Astrocyte (in vitro differentiated cells and primary cell): Measurements from ENCODE around the gene HBP1. TPM values are rescaled to one million over a fixed set of nuclear protein-coding genes. Genes with fewer than 3 reads are reported as not detected.
"Not testable (repeated sequence)": the region's sequence is repeated elsewhere in the genome, so short reads cannot be mapped to it uniquely, and the experiment has no call there.

Source experiments
- DNase-seq: peaks from one replicate; pipeline ENCODE4 v3.0.0-alpha.2; 2010; ENCODE audit warnings: low read depth
- FAIRE-seq: peaks from 2 replicates; lab custom pipeline; 2011; peaks lifted over from hg19 to GRCh38; lab: Jason Lieb, UNC
- H2AFZ ChIP-seq: 2 replicates; pipeline ENCODE4 v1.6.0; 2012; ENCODE audit warnings: low read depth, low read length, inconsistent platforms
- H3K27ac ChIP-seq: 2 replicates; pipeline ENCODE4 v1.5.1; 2011; ENCODE audit warnings: low read depth, low read length, inconsistent platforms
- H3K27me3 ChIP-seq: 2 replicates; pipeline ENCODE4 v1.6.0; 2011; ENCODE audit warnings: low read length, inconsistent platforms; ENCODE audit not compliant: insufficient read depth
- H3K36me3 ChIP-seq: 2 replicates; pipeline ENCODE4 v1.5.1; 2011; ENCODE audit warnings: low read length, inconsistent platforms; ENCODE audit not compliant: insufficient read depth
- H3K4me1 ChIP-seq: 2 replicates; pipeline ENCODE4 v1.5.1; 2011; ENCODE audit warnings: low read length, inconsistent platforms; ENCODE audit not compliant: insufficient read depth
- H3K4me2 ChIP-seq: 2 replicates; pipeline ENCODE4 v1.6.0; 2012; ENCODE audit warnings: low read length, inconsistent platforms
- H3K4me3 ChIP-seq: 2 replicates; pipeline ENCODE4 v1.5.1; 2011; ENCODE audit warnings: low read depth, mild to moderate bottlenecking, low read length, inconsistent platforms; ENCODE audit not compliant: insufficient read depth
- H3K79me2 ChIP-seq: 2 replicates; pipeline ENCODE4 v1.6.0; 2012; ENCODE audit warnings: mild to moderate bottlenecking, low read length, inconsistent platforms; ENCODE audit not compliant: insufficient read depth
- H3K9ac ChIP-seq: 2 replicates; pipeline ENCODE4 v1.6.0; 2012; ENCODE audit warnings: mild to moderate bottlenecking, low read length, inconsistent platforms
- H3K9me3 ChIP-seq: 2 replicates; pipeline ENCODE4 v1.5.1; 2012; ENCODE audit warnings: low read depth, mild to moderate bottlenecking, low read length, inconsistent platforms; ENCODE audit not compliant: insufficient read depth
- H4K20me1 ChIP-seq: 2 replicates; pipeline ENCODE4 v1.6.0; 2012; ENCODE audit warnings: low read length, inconsistent platforms; ENCODE audit not compliant: insufficient read depth
- H3K27ac Mint-ChIP-seq: one replicate; pipeline ENCODE4 v1.8.0; 2021; ENCODE audit warnings: mild to moderate bottlenecking, mixed read lengths; ENCODE audit not compliant: unreplicated experiment
- H3K27me3 Mint-ChIP-seq: one replicate; pipeline ENCODE4 v1.8.0; 2021; ENCODE audit warnings: low read depth, mixed read lengths; ENCODE audit not compliant: unreplicated experiment
- H3K36me3 Mint-ChIP-seq: one replicate; pipeline ENCODE4 v1.8.0; 2021; ENCODE audit warnings: low read depth, mixed read lengths; ENCODE audit not compliant: unreplicated experiment
- H3K4me1 Mint-ChIP-seq: one replicate; pipeline ENCODE4 v1.8.0; 2021; ENCODE audit warnings: low read depth, mixed read lengths; ENCODE audit not compliant: unreplicated experiment
- H3K4me3 Mint-ChIP-seq: one replicate; pipeline ENCODE4 v1.8.0; 2021; ENCODE audit warnings: mild to moderate bottlenecking, moderate library complexity, mixed read lengths; ENCODE audit not compliant: unreplicated experiment
- H3K9me3 Mint-ChIP-seq: one replicate; pipeline ENCODE4 v1.8.0; 2021; ENCODE audit warnings: mild to moderate bottlenecking, mixed read lengths; ENCODE audit not compliant: unreplicated experiment
- EZH2 ChIP-seq: IDR thresholded peaks from 2 replicates; pipeline ENCODE4 v1.6.1; 2012; ENCODE audit warnings: mild to moderate bottlenecking, low read length, inconsistent platforms; ENCODE audit not compliant: insufficient read depth
- total RNA-seq: library from RNA; stranded (reverse); gene quantifications from 2 replicates; pipeline ENCODE4 v1.2.1, GENCODE V29; 2021
- TF ChIP-seq, protein P1 (sequence below): IDR thresholded peaks from 2 replicates; pipeline ENCODE4 v1.5.1; 2011; ENCODE audit warnings: low read depth, mild to moderate bottlenecking, inconsistent platforms, low read length, moderate library complexity; ENCODE audit not compliant: insufficient read depth

The HBP1 gene
- total RNA-seq, 1 donor from 2014 or later, result 46.2 TPM

DNA sequence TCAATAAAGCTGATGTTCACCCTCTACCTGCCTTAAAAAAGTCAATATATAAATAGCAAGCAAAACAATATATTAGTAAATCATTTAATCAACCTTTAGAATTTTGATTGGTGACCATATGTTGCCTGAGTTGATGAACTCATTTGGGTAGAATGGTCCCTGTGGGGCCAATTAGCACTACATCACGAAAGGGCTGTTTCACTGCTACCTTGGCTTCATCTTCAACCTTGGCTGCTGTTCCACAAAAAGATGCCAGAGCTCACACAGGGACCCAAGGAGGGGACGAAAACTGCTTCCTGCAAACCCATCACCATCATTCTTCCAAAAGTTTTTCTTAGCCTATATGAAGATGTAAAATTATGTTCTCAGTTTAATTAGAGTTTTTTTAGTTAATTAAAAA, 35.4 kb upstream of the HBP1 start:
- H3K27me3 ChIP-seq, result no peaks in the 10 kb centered on the region
- H3K9ac ChIP-seq, result no peak overlapping the region
- Mint-ChIP-seq H3K27ac (no peak overlapping the region), H3K27me3 (no peaks in the 10 kb centered on the region), H3K9me3 (no peaks in the 10 kb centered on the region), H3K4me3 (no peak overlapping the region), H3K36me3 (no peaks in the 10 kb centered on the region), H3K4me1 (peaks cover 7% of the 10 kb centered on the region)
- FAIRE-seq, result no peak
- H3K36me3 ChIP-seq, result no peaks in the 10 kb centered on the region
- no peaks in the 10 kb centered on the region for H3K79me2 ChIP-seq
- TF ChIP-seq EZH2, result no peak
- TF ChIP-seq, protein P1, sequence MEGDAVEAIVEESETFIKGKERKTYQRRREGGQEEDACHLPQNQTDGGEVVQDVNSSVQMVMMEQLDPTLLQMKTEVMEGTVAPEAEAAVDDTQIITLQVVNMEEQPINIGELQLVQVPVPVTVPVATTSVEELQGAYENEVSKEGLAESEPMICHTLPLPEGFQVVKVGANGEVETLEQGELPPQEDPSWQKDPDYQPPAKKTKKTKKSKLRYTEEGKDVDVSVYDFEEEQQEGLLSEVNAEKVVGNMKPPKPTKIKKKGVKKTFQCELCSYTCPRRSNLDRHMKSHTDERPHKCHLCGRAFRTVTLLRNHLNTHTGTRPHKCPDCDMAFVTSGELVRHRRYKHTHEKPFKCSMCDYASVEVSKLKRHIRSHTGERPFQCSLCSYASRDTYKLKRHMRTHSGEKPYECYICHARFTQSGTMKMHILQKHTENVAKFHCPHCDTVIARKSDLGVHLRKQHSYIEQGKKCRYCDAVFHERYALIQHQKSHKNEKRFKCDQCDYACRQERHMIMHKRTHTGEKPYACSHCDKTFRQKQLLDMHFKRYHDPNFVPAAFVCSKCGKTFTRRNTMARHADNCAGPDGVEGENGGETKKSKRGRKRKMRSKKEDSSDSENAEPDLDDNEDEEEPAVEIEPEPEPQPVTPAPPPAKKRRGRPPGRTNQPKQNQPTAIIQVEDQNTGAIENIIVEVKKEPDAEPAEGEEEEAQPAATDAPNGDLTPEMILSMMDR, result no peak
- no peak for DNase-seq
- H2AFZ ChIP-seq, result no peak overlapping the region
- no peak overlapping the region for H3K4me3 ChIP-seq
- no peaks in the 10 kb centered on the region for H4K20me1 ChIP-seq
- no peaks in the 10 kb centered on the region for H3K9me3 ChIP-seq
- H3K27ac ChIP-seq, result no peak overlapping the region
- H3K4me1 ChIP-seq, result no peaks in the 10 kb centered on the region
- no peak overlapping the region for H3K4me2 ChIP-seq

DNA sequence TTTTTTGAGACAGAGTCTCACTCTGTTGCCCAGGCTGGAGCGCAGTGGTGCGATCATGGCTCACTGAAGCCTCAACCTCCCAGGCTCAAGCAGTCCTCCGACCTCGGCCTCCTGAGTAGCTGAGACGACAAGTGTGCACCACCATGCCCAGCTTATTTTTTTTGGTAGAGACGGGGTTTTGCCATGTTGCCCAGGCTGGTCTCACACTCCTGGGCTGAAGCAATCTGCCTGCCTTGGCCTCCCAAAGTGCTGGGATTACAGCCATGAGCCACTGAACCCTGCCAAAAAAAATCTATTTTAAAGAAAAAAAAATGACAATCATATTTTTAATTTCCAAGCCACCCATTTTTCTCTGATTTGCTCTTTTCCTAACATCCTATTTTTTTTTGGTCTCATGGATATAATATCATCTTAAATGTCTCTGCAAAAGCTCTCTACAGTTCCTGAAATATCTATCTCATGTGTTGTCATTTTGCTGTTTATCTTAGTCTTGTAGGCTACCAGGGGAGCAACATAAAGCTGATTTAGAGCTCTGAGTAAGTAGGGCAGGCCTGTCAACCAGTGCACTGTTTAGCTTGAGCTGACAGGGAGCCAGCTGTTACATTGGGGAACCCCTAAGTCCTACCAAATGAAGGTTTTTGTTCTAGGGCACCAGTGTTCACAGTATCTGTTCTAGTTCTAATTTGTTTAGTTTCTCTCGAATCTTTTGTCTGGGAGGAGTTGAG, 29.9 kb upstream of the HBP1 start:
- Mint-ChIP-seq H3K27me3 (no peaks in the 10 kb centered on the region), H3K4me3 (no peak overlapping the region), H3K36me3 (no peaks in the 10 kb centered on the region), H3K4me1 (no peaks in the 10 kb centered on the region), H3K9me3 (no peaks in the 10 kb centered on the region), H3K27ac (peak overlapping the region; percentile 28)
- no peak for TF ChIP-seq EZH2
- TF ChIP-seq, protein P1, result no peak
- Histone ChIP-seq H3K4me1 (no peaks in the 10 kb centered on the region), H4K20me1 (no peaks in the 10 kb centered on the region), H3K27ac (no peak overlapping the region), H3K9me3 (no peaks in the 10 kb centered on the region), H3K9ac (no peak overlapping the region), H3K79me2 (no peaks in the 10 kb centered on the region), H3K36me3 (no peaks in the 10 kb centered on the region), H3K4me3 (no peak overlapping the region), H2AFZ (no peak overlapping the region), H3K27me3 (no peaks in the 10 kb centered on the region), H3K4me2 (no peak overlapping the region)
- no peak for FAIRE-seq
- no peak for DNase-seq

DNA sequence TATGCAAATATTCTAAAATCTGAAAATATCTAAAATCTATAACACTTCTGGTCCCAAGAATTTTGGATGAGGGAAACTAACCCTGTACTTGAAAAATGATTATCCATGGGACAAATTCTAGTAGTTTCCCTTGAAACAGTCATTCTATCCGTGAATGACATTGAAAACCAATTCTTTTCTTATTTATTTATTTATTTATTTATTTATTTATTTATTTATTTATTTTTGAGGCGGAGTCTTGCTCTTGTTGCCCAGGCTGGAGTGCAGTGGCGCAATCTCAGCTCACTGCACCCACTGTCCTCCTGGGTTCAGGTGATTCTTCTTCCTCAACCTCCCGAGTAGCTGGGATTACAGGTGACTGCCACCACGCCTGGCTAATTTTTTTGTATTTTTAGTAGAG, 24.9 kb upstream of the HBP1 start:
- not testable (repeated sequence) for H4K20me1 ChIP-seq, H3K27me3 Mint-ChIP-seq, H3K4me2 ChIP-seq, H2AFZ ChIP-seq, H3K9me3 ChIP-seq, H3K4me3 ChIP-seq, H3K4me1 Mint-ChIP-seq, H3K36me3 Mint-ChIP-seq, DNase-seq, FAIRE-seq, H3K27ac Mint-ChIP-seq, H3K36me3 ChIP-seq, H3K4me1 ChIP-seq, H3K4me3 Mint-ChIP-seq, H3K27me3 ChIP-seq, H3K9me3 Mint-ChIP-seq, H3K9ac ChIP-seq, H3K27ac ChIP-seq, H3K79me2 ChIP-seq
